Measurements from ENCODE around the gene PKIB. TPM values are rescaled to one million over a fixed set of nuclear protein-coding genes. Genes with fewer than 3 reads are reported as not detected.

PKIB gene
- total and polyA plus RNA-seq, 2 of the 4 experiments (the other 2 are of a cell fraction) = 6.3 to 13.1 TPM

- TF ChIP-seq, protein P1, sequence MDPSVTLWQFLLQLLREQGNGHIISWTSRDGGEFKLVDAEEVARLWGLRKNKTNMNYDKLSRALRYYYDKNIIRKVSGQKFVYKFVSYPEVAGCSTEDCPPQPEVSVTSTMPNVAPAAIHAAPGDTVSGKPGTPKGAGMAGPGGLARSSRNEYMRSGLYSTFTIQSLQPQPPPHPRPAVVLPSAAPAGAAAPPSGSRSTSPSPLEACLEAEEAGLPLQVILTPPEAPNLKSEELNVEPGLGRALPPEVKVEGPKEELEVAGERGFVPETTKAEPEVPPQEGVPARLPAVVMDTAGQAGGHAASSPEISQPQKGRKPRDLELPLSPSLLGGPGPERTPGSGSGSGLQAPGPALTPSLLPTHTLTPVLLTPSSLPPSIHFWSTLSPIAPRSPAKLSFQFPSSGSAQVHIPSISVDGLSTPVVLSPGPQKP (IDR thresholded peaks at IDR 0.05; ENCODE audit: borderline replicate concordance, low read depth, low read length) = no peak
- no peak for TF ChIP-seq MAFK (IDR thresholded peaks at IDR 0.05; ENCODE audit: low read depth, low read length)
Observed at GRCh38 chr6:122565708-122566107, 44.5 kb upstream of the PKIB start.

More at GRCh38 chr6:122565708-122566107, 44.5 kb upstream of the PKIB start:
- intact Hi-C loops (cut with micrococcal nuclease) = no loop called here
- no peak overlapping the region for H3K14ac ChIP-seq (replicated peaks; ENCODE audit: low read depth, low read length)
- no peak overlapping the region for H3K9ac ChIP-seq (ENCODE audit: low read depth, low read length)
- H3K79me1 ChIP-seq (ENCODE audit: low read depth in 1 of 2, low read length in 2 of 2) = no peaks in the 10 kb centered on the region
- no peak overlapping the region for H4K91ac ChIP-seq (ENCODE audit: insufficient read depth, low read depth, low read length)
- H3K4me3 ChIP-seq (ENCODE audit: insufficient read depth, low read depth, low read length) = no peak overlapping the region
- no peak overlapping the region for H3K56ac ChIP-seq (ENCODE audit: extremely low read depth, insufficient read depth, low read length)
- H3K27ac ChIP-seq (ENCODE audit: insufficient read depth, low read length) = no peak overlapping the region
- no peak overlapping the region for H3K4me2 ChIP-seq (ENCODE audit: low read depth, low read length)
- no peaks in the 10 kb centered on the region for H3K27me3 ChIP-seq (ENCODE audit: control insufficient read depth, insufficient read depth, low read length)
- H4K8ac ChIP-seq (ENCODE audit: low read depth in 2 of 2, low read length in 2 of 2) = no peak overlapping the region
- H2BK15ac ChIP-seq (ENCODE audit: low read depth, low read length) = no peak overlapping the region
- H2BK120ac ChIP-seq (ENCODE audit: low read depth, low read length) = no peak overlapping the region
- no peaks in the 10 kb centered on the region for H3K9me1 ChIP-seq (ENCODE audit: insufficient read depth, low read length)
- in situ Hi-C loops (cut with MboI; ENCODE audit: low sequenced_read_pairs) = no loop called here
- no peak overlapping the region for H4K5ac ChIP-seq (ENCODE audit: low read depth, low read length)
- no TSS peak for BruUV-seq (replicated peaks)
- no peak overlapping the region for H3K23ac ChIP-seq (ENCODE audit: low read depth, low read length)
- H2AFZ ChIP-seq (replicated peaks; ENCODE audit: low read length, poor library complexity) = no peak overlapping the region
- dilution Hi-C loops (cut with HindIII; ENCODE audit: low sequenced_read_pairs, unreplicated experiment) = no loop called here
- no peaks in the 10 kb centered on the region for H3K4me1 ChIP-seq (ENCODE audit: control insufficient read depth, insufficient read depth, low read length)
- H3K9me3 ChIP-seq (ENCODE audit: control insufficient read depth, insufficient read depth, low read length) = no peaks in the 10 kb centered on the region
- no peak overlapping the region for H3K18ac ChIP-seq (ENCODE audit: low read depth, low read length)
- H3K4ac ChIP-seq (ENCODE audit: low read depth, low read length) = no peak overlapping the region
- H2BK20ac ChIP-seq (ENCODE audit: low read depth, low read length) = no peak overlapping the region
- no peak overlapping the region for H2AK5ac ChIP-seq (ENCODE audit: low read depth, low read length)
- no peak overlapping the region for H2BK5ac ChIP-seq (ENCODE audit: low read depth, low read length, poor library complexity, severe bottlenecking)
- ChIA-PET CTCF (no interaction called here), POLR2A (ENCODE audit: unreplicated experiment) (no interaction called here)
- H3K36me3 ChIP-seq (ENCODE audit: control insufficient read depth, insufficient read depth, low read length) = no peaks in the 10 kb centered on the region
- H4K20me1 ChIP-seq (ENCODE audit: insufficient read depth, low read length) = no peaks in the 10 kb centered on the region
- no peak for ATAC-seq (ENCODE audit: low read depth)
- no peak for DNase-seq
- H2AK9ac ChIP-seq (replicated peaks; ENCODE audit: low read depth, low read length, poor library complexity) = no peak overlapping the region

All from IMR-90 (cell line).